Prostate gland (tissue), 2 donors: Measurements from ENCODE around the gene CACNG1. TPM values are rescaled to one million over a fixed set of nuclear protein-coding genes. Genes with fewer than 3 reads are reported as not detected.
A peak's percentile ranks its signal among the peaks of the same experiment; 100 is the strongest.

Experiments
- DNase-seq: peaks from one replicate; pipeline ENCODE4 v3.0.0-alpha.2; 2019; ENCODE audit warnings: low spot score
- H3K27ac ChIP-seq, 2 donors: fragments of 200-600 bp; sonication (generic); 2 replicates each; pipeline ENCODE4 v1.5.1; 2017 to 2019
- H3K27me3 ChIP-seq: fragments of 200-600 bp; sonication (generic); replicated peaks from 2 replicates; pipeline ENCODE4 v1.5.1; 2019; ENCODE audit not compliant: insufficient read depth
- H3K36me3 ChIP-seq, 2 donors: fragments of 200-600 bp; sonication (generic); 1 replicate in 1 of 2; 2 replicates in 1 of 2; pipeline versions ENCODE4 v1.5.1 to v1.8.1; 2017 to 2019
- H3K4me1 ChIP-seq: fragments of 200-600 bp; sonication (generic); replicated peaks from 2 replicates; pipeline ENCODE4 v1.5.1; 2019
- H3K4me3 ChIP-seq, 2 donors: fragments of 200-600 bp; sonication (generic); 2 replicates each; pipeline ENCODE4 v1.5.1; 2017 to 2019
- H3K9me3 ChIP-seq: fragments of 200-600 bp; sonication (generic); 2 replicates; pipeline ENCODE4 v1.5.1; 2017
- POLR2A ChIP-seq: fragments of 450-650 bp; IDR thresholded peaks from one replicate; pipeline ENCODE4 v1.6.1; 2016; ENCODE audit warnings: antibody characterized with exemption, mild to moderate bottlenecking
- POLR2AphosphoS5 ChIP-seq: sonication (generic); formaldehyde crosslinking; IDR thresholded peaks from one replicate; pipeline ENCODE4 v1.6.1; 2017; ENCODE audit warnings: antibody characterized with exemption
- WGBS: methylation state at CpG from one replicate; pipeline ENCODE4 v1.1.5; 2018; 5-methylcytosine and 5-hydroxymethylcytosine counted together
- intact Hi-C: fragments of 100-400 bp; cut with DNase I; formaldehyde crosslinking; loops from one replicate; pipeline ENCODE4 v1.14.2; 2022
- total RNA-seq, 2 donors: library from RNA; depleted of rRNA; stranded (reverse); fragments of >200 nt; gene quantifications; one replicate each; pipeline ENCODE4 v1.1.0, GENCODE V29; 2016
- TF ChIP-seq, protein P1 (sequence below), 4 experiments: fragments of 200-600 bp in 2 of 4; fragments of 450-650 bp in 2 of 4; sonication (generic) in 2 of 4; IDR thresholded peaks; 1 replicate in 3 of 4; 2 replicates in 1 of 4; pipeline ENCODE4 v1.5.1; 2016 to 2019; ENCODE audit warnings: antibody characterized with exemption in 4 of 4, mild to moderate bottlenecking in 2 of 4, moderate library complexity in 2 of 4

Gene CACNG1
- total RNA-seq, 2 donors from 2014 or later = 0.74 TPM; not detected in 1

DNA sequence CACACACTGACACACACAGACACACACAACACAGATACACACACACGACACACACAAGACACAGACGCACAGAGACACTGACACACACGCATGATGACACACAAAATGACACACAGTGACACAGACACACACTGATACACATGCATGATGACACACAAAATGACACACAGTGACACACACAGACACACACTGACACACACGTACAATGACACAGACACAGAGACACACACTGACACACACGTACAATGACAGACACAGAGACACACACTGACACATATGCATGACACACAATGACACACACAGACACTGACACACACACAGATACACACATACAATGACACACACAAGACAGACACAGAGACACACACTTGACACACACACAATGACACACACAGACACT lies 10.3 kb downstream of the CACNG1 start:
- DNase-seq = no peak
- intact Hi-C loops = no loop called here
- Histone ChIP-seq H3K9me3 (no peaks in the 10 kb centered on the region), H3K27me3 (no peaks in the 10 kb centered on the region), H3K36me3 (no peaks in the 10 kb centered on the region), H3K4me1 (no peaks in the 10 kb centered on the region), H3K4me3 (no peak overlapping the region), H3K27ac (no peak overlapping the region)
- 75% methylated on average over 5 of the region's 5 CpGs for WGBS
- TF ChIP-seq, protein P1, sequence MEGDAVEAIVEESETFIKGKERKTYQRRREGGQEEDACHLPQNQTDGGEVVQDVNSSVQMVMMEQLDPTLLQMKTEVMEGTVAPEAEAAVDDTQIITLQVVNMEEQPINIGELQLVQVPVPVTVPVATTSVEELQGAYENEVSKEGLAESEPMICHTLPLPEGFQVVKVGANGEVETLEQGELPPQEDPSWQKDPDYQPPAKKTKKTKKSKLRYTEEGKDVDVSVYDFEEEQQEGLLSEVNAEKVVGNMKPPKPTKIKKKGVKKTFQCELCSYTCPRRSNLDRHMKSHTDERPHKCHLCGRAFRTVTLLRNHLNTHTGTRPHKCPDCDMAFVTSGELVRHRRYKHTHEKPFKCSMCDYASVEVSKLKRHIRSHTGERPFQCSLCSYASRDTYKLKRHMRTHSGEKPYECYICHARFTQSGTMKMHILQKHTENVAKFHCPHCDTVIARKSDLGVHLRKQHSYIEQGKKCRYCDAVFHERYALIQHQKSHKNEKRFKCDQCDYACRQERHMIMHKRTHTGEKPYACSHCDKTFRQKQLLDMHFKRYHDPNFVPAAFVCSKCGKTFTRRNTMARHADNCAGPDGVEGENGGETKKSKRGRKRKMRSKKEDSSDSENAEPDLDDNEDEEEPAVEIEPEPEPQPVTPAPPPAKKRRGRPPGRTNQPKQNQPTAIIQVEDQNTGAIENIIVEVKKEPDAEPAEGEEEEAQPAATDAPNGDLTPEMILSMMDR (IDR thresholded peaks at IDR 0.05) = no peak
- TF ChIP-seq POLR2AphosphoS5 (no peak), POLR2A (no peak)

DNA sequence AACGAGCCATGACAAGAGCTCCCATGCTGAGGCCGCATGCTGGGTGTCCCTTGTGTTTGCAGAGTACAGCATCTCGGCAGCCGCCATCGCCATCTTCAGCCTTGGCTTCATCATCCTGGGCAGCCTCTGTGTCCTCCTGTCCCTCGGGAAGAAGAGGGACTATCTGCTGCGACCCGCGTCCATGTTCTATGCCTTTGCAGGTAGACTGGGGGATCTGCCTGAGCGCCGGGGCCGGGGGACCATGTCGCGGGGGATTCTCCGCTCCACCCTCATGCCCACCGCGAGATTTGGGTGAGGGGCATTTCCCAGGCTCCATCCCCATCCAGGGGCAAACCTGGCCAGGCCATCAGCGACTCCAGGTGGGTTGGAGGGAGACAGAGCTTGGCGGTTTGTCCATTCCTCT lies 10.7 kb downstream of the CACNG1 start:
- intact Hi-C loops = no loop called here
- H3K9me3 ChIP-seq = no peaks in the 10 kb centered on the region
- H3K4me1 ChIP-seq = no peaks in the 10 kb centered on the region
- no peaks in the 10 kb centered on the region for H3K27me3 ChIP-seq
- no peaks in the 10 kb centered on the region for H3K36me3 ChIP-seq
- no peak overlapping the region for H3K27ac ChIP-seq
- TF ChIP-seq POLR2A (no peak), POLR2AphosphoS5 (no peak)
- TF ChIP-seq, protein P1 (IDR thresholded peaks at IDR 0.05) = no peak
- DNase-seq = no peak
- no peak overlapping the region for H3K4me3 ChIP-seq
- 96% methylated on average over 19 of the region's 19 CpGs for WGBS

DNA sequence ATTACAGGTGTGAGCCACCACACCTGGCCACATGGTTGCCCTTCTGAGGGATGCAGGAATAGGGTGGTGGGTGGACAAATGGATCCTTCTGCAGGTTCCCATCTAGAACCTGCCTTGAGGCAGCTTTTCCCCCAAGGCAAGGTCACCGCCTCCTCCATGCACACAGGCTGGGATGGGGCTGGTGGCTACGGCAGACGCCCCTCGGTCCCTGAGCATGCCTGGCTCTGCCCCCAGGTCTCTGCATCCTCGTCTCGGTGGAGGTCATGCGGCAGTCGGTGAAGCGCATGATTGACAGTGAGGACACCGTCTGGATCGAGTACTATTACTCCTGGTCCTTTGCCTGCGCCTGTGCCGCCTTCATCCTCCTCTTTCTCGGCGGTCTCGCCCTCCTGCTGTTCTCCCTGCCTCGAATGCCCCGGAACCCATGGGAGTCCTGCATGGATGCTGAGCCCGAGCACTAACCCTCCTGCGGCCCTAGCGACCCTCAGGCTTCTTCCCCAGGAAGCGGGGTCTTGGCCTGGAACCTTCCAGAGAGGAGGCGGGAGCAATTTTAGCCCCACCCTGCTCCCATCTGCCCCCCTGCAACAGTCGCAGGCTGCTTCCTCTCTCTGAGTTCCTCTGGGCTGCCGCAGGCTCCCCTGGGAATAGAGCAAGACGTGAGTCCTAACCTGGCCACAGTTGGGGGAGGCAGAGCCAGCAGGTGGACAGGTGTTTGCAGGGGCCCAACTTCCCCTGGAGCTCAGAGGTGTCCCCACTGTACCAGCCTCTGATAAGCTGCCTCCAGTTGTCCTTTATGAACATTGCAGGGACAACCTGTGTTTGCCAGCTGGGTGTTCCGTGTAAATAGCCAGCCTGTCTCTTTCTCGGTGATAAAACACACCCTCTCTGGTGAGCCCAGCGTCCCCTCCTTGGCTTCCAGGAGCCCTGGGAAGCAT lies 11.7 kb downstream of the CACNG1 start:
- WGBS = 81% methylated on average over 29 of the region's 29 CpGs
- peak; percentile 67 for DNase-seq

DNA sequence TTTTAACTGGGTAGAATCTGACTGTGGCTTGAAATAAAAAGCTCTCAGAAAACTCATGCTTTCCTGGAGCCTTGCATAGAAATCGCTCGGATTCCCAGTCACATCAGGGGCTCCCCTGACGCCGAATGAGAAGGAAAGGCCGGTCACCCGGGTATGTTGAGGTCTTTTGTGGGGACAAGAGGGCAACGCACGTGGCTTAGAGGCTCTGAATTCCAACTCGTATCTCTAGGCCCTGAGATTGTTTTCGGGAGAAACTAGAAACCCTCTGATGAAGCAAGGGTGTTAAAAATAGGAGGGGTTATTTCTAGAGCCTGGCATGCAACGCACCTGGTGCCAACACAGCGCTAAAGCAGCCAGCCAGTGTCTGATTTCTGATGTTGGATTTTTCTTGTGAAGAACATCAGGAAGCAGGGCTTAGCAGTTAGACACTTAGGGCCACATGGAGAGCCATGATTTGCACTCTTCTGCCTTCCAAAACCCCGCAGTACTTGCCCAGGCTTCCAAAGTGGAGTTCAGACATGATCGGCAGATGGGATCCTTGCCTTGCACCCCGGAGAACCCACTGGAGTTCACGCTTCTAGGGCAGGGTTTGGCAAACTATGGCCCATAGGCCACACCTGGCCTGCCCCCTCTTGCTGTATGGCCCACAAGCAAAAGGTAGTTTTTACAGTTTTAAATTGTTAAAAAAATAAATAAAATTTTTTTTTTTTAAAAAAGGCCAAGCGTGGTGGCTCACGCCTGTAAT lies 12.6 kb downstream of the CACNG1 start:
- intact Hi-C loops = no loop called here
- no peak overlapping the region for H3K4me3 ChIP-seq
- H3K27ac ChIP-seq = peak overlapping the region in 1 of 2 donors; percentile 42
- TF ChIP-seq POLR2A (no peak), POLR2AphosphoS5 (no peak)
- TF ChIP-seq, protein P1 (IDR thresholded peaks at IDR 0.05) = no peak
- H3K27me3 ChIP-seq = no peaks in the 10 kb centered on the region
- H3K4me1 ChIP-seq = no peaks in the 10 kb centered on the region
- no peaks in the 10 kb centered on the region for H3K9me3 ChIP-seq
- DNase-seq = no peak
- no peaks in the 10 kb centered on the region for H3K36me3 ChIP-seq
- WGBS = 87% methylated on average over 18 of the region's 18 CpGs

More for the DNA sequence above, 11.7 kb downstream of the CACNG1 start:
- TF ChIP-seq, protein P1 (IDR thresholded peaks at IDR 0.05) = no peak
- peak; percentile 65 for TF ChIP-seq POLR2AphosphoS5
- H3K4me1 ChIP-seq = no peaks in the 10 kb centered on the region
- H3K27ac ChIP-seq = peak overlapping the region in 1 of 2 donors; percentile 42
- no peak overlapping the region for H3K4me3 ChIP-seq
- no peaks in the 10 kb centered on the region for H3K9me3 ChIP-seq
- no peaks in the 10 kb centered on the region for H3K27me3 ChIP-seq
- no peaks in the 10 kb centered on the region for H3K36me3 ChIP-seq
- intact Hi-C loops = no loop called here
